Measurements from ENCODE around the gene CD99.

The CD99 gene, protein sequence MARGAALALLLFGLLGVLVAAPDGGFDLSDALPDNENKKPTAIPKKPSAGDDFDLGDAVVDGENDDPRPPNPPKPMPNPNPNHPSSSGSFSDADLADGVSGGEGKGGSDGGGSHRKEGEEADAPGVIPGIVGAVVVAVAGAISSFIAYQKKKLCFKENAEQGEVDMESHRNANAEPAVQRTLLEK

DNA sequence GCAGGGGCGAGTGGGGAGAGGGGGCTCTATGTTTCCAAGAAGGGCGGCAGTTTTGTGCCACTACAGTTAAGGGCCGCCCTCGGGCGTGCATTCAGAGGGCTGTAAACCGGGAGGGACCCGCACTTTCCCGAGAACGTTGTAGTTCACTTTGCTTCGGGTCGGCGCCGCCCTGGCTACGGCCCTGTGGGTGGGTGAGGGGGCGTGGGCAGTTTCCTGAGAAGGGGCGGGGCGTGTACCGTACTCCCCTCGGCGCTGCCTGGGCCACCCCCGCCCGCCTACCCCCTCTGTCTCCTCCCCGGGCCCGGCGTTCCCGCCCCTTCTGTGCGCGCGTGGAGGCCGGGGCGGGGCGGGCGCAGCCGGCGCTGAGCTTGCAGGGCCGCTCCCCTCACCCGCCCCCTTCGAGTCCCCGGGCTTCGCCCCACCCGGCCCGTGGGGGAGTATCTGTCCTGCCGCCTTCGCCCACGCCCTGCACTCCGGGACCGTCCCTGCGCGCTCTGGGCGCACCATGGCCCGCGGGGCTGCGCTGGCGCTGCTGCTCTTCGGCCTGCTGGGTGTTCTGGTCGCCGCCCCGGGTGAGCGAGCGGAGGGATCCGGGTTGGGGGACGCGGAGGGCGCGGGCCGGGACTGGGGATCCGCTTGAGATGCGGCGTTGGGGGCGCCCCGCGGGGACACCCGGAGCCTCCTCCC lies at the start of gene CD99:
TSS of gene CD99 (plus strand) at position 440 of the 687 bp plus-strand sequence. CDS start at position 506, 66 bp downstream.
- in situ Hi-C loops (cut with MboI; ENCODE audit: low sequenced_read_pairs), result no loop called here

DNA sequence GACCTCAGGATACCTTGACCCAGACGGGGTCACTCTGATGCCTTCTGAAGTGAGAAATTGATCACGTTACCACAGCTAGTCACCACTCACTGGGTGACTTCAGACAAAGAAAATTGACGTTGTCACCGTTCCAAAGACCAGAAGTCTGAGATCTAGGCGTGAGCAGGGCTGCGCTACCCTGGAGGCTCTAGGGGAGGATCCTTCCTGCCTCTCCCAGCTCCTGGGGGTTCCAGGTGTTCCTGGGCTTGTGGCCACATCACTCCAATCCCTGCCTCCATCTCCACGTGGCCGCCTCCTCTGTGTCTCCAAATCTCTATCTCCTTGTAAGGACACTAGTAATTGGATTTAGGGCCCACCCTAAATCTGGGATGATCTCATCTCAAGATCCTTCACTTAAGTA lies 48.9 kb upstream of the CD99 start:
- in situ Hi-C loops (cut with MboI; ENCODE audit: low sequenced_read_pairs), result loop anchor here (25.0 kb wide), 1 partner anchor 170 kb away; no protein-coding TSS in a partner anchor

DNA sequence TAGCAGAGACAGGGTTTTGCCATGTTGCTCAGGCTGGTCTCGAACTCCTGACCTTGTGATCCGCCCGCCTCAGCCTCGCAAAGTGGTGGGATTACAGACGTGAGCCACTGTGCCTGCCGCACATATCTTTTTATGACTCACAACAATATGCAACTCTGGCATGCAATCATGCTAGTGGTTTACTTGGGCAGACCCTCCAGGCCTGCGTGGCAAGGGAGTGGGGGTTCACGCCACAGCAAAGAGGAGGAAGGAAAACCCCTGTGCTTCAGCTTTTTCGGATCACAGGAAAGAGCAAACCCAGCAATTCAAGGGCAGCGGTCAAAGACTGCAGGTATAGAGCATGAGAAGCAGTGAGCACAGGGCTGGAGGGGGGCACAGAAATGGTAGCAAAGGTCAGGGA lies 48.3 kb upstream of the CD99 start:
- in situ Hi-C loops (cut with MboI; ENCODE audit: low sequenced_read_pairs), result loop anchor here (25.0 kb wide), 1 partner anchor 170 kb away; no protein-coding TSS in a partner anchor

DNA sequence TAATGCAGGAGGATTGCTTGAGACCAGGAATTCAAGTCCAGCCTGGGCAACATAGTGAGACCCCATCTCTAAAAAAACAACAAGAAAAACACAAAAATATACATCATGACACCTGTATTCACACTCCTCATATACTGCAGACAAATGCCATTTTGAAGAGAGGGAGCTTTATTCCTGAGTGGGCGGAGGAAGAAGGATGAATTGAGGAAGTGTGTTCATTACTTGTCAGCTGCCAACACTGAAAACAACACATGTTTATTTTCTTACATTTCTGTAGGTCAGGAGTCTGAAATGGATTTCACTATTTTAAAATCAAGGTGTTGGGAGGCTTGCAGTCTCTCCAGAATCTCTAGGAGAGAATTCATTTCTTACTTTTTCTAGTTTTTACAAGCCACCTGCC lies 47.2 kb upstream of the CD99 start:
- in situ Hi-C loops (cut with MboI; ENCODE audit: low sequenced_read_pairs), result loop anchor here (25.0 kb wide), 1 partner anchor 168 kb away; no protein-coding TSS in a partner anchor

DNA sequence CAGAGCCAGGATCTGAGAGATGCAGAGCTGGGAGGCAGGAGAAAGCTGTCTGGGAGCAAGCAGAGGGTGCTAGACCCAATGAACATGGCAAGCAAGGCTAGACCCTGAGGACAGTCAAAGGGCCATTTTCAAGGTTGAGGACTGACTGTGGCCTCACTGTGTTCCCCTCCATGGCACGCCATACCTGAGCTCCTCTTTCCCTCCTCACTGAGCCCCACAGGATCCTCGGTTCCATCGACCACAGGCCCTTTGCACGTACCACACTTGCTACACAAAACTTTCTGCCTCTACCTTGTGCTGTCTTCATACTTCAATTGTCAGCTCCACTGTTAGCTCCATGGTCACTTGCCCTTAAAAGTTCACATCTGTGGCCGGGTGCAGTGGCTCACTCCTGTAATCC lies 45.5 kb upstream of the CD99 start:
- in situ Hi-C loops (cut with MboI; ENCODE audit: low sequenced_read_pairs), result loop anchor here (25.0 kb wide), 1 partner anchor 167 kb away; no protein-coding TSS in a partner anchor

DNA sequence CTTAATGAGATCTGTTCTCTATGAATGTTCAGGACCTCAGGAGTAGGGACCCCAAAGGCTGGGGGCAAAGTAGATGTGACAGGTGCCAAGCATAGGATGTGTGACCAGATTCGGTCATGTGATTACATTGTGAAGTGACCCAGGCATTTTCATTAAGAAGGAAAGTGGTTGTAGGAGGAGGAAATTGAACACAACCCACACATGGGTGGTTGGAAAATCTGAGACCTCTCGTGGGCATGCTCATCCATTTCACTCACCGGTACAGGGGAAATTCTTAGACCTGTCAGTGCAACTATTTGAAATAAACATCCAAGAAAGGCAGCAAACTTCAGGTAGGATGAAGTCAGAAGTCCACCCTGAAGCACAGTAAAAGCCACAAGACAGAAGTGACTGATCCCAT lies 43.5 kb upstream of the CD99 start:
- in situ Hi-C loops (cut with MboI; ENCODE audit: low sequenced_read_pairs), result loop anchor here (25.0 kb wide), 1 partner anchor 165 kb away; no protein-coding TSS in a partner anchor

DNA sequence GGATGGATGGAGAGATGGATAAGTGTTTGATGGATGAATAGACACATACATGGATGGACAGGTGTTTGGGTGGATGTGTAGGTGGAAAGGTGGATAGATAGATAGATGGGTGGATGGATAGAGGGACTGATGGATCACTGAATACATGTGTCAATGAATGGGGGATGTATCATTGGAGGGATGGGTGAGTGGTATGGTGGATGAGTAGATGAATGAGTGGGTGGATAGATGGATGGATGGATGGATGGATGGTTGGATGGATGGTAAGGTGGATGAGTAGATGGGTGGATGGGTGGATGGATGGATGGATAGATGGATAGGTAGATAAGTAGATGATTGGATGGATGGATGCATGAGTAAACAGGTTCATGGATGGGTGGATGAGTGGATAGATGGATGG lies 41.1 kb upstream of the CD99 start:
- in situ Hi-C loops (cut with MboI; ENCODE audit: low sequenced_read_pairs), result no loop called here

DNA sequence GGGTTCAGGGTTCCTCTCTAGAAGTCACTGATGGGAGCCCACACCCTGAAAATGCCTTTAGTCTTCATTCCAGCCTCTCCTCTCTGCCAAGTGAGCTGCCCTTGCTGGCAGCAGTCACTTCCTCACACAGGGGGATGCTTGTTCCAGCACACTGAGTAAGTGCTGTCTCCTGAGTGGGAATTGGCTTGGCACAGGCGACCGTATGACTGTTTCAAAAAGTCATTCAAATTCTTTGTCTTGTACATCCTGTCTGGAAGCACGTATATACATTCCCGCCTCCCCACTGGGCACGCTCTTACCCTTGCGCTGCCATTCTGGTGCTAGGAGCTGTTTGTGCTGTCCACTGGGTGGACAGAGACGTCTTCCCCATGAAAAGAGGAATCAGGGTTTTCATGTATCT lies 40.2 kb upstream of the CD99 start:
- in situ Hi-C loops (cut with MboI; ENCODE audit: low sequenced_read_pairs), result no loop called here

DNA sequence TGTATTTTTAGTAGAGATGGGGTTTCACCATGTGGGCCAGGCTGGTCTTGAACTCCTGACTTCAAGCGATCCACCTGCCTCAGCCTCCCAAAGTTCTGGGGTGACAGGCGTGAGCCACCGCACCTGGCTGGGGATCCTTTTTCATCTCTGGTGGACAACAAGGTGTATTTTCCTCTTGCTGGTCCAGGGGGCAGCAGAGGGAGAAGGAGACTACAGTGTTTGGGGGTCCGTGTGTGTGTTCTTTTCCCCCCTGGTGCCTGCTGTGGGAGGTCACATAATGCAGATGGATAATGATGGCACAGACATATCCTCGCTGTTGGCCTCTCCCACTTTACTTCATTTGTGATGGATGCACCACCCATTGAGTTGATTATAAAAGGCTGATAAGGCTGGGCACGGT lies 39.0 kb upstream of the CD99 start:
- in situ Hi-C loops (cut with MboI; ENCODE audit: low sequenced_read_pairs), result no loop called here

DNA sequence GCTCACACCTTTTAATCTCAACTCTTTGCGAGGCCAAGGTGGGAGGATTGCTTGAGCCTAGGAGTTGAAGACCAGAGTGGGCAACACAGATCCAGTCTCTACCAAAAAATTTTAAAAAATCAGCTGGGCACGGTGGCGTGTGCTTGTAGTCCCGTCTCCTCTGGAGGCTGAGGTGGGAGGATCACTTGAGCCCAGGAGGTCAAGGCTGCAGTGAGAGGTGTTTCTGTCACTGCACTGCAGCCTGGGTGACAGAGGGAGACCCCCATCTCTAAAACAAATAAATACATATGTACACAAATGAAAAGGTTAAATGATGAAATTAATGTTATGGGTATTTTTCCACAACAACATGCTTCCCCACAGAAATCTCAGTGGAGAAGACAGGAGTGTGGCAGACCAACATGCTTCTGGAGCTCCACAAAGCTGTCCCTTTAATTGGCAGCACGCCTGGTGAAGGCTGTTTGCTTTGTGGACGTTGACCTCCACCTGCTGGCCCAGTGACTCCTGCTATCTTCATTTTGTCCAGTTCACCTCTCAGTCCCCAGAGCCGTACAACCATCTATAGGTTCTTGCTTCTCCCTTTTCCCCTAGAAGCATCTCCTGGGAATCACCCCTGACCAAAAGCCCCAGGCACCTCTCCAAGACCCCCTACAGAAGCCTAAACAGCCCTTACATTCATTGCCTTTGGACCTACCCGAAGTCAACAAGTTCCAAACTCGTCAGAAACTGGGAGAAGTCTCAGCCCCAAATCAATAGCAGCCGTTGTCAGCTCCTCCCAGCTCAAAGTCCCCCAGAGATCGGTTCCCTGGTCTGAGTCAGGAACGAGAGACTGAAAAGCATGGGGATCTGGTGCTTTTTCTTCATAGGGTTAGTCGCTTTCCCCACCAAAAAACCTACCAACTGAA lies 36.4 kb upstream of the CD99 start:
- in situ Hi-C loops (cut with MboI; ENCODE audit: low sequenced_read_pairs), result no loop called here

DNA sequence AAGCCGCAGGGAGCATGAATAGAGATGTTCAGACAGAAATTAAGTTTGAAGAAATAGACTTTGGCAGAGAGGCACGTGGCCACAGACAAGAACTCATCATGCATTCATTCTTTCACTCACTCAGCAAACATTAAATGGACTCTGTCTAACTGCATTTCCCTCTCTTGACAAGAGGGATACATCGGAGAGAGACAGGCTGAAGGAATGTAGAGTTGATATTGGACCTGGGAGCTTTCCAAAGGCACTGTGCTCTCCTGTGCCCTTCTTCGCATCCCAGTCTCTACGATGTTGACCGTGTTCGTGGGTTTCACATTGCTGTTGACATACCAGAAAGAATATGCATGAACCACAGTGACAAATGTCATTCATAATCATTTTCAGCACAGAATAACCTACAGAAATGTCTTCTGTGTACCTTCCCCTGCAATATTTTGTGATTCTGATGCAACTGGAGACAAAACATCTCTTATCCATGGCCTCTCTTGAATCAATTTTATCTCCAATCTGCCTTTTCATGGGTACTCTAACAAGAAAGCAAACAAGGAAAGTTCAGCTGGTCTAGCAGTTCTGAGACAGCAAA lies 34.7 kb upstream of the CD99 start:
- in situ Hi-C loops (cut with MboI; ENCODE audit: low sequenced_read_pairs), result no loop called here

DNA sequence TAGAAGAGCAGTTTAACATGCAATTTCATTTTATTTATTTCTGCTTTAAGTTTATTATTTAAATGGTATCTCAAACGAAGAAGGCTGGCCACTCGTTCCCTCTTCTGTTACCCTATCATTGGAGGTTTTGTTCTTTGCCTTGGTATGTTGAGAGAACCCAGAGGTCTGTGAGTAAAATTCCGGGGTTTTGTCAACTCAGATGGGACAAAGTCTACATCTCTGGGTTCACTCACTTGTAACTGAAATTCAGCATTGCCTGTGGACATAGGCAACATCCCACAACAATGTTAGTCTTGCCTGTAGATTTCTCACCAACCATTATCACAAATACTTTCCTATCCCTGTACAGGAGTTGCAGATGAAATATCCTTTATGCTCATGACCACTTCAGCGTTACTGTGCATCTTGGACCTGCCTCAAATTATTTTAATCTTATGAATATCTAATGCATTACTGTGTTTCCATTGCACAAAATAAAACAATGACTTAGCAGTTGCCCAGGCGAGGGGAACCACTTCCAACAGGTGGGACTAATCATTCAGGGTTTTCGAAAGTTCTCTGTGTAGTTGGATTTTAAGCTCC lies 33.5 kb upstream of the CD99 start:
- in situ Hi-C loops (cut with MboI; ENCODE audit: low sequenced_read_pairs), result no loop called here

DNA sequence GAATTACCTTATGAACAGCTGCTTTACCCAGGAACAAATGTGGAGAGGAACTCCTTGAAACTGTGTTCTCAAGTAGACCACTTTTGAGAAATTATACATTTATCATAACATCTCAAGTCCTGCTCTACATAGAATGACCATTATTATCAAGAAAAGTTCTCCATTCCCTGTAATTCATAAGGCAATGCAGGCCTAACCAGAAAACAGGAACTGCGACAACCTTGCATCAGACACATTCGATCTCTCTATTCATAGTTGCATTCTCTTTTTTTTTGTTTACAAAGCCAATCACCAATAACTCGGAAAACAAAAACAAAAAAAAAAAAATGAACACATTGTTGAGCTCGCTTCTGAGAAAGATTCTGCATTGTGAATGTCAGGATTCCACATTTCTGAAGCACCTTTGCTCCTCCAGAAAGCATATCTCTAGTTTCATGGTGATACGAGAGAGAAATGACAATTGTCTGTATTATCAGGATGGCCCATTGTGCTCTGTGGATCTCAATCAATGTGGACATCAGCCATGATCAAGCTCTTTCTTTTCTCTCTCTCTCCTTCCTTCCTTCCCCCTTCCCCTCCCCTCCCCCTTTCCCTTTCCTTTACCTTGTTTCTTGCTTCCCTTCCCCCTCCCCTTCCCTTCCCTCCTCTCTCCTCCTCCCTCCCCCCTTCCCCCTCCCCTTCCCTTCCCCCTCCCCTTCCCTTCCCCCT lies 32.4 kb upstream of the CD99 start:
- in situ Hi-C loops (cut with MboI; ENCODE audit: low sequenced_read_pairs), result no loop called here

DNA sequence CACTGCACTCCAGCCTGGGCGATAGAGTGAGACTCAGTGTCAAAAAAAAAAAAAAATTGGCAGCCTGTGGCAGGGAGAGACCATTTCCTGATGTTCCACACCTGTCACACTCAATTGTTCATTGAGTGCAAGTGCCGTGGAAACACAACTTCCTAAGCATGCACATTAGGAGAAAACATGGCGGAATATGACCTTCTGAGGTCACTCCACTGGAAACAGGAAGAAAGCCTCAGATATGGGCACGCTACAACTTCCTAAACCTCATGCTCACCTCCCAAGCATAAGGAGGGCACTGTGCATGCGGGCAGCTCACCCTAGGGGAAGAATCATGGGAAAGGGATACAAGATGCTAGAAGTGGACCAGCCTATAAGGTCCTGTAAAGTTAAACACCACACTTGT lies 28.5 kb upstream of the CD99 start:
- in situ Hi-C loops (cut with MboI; ENCODE audit: low sequenced_read_pairs), result no loop called here

DNA sequence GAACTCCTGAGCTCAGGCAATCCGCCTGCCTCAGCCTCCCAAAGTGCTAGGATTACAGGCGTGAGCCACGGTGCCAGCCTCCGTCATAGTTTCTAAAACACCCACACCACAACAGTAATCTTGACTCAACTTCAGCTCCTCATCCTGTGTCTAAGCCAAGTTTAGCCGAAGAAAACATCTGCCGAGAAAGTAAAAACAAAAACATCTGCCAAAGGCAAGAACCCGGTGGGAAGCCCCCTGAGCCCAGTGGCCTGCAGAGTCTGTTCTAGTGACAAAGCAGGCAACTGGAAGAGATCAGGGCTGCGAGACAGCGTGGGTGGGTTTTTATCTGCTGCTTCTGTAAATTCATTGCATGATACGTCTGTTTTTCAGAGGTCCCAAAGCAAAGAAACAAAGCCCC lies 26.6 kb upstream of the CD99 start:
- in situ Hi-C loops (cut with MboI; ENCODE audit: low sequenced_read_pairs), result no loop called here

DNA sequence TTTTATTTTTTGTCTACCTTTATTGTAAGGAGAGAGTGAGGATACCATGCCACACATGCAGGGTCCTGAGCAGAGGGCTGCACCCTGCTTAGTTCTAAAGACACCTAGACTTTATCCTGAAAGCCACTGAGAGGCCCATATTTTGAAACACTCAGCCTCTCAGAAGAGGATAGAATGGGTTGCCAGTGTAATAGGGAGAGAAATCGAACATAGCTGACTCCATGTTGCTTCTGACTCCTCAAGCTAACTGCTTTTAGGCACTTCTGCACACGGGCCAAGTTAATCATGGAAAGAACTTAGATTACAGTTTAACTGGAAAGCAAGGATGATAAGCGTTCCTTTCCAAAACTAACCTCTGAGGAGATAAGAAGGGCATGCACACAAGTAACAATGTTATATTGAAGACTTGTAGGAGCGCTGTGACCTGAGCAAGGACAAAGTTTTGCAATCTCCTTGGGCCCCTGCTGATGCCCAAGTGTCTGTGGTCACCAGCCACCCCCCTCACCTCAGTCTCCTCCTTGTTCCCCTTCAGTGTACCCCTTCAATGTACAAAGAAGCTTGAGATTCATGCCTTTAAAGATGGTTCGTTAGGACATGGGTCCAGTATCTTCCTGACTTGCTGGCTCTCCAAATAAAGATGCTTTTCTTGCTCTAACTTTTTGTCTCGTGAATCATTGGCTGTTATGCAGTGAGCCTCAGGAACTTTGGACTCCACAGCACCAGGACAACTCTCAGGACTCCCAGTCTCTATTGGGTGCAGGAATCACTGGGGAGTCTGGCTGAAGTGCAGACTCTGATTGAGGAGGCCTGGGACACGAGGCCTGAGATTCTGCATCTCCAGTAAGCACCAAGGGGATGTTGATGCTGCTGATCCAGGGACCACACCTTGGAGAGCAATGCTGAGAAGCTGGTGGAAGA lies 25.4 kb upstream of the CD99 start:
- in situ Hi-C loops (cut with MboI; ENCODE audit: low sequenced_read_pairs), result no loop called here

DNA sequence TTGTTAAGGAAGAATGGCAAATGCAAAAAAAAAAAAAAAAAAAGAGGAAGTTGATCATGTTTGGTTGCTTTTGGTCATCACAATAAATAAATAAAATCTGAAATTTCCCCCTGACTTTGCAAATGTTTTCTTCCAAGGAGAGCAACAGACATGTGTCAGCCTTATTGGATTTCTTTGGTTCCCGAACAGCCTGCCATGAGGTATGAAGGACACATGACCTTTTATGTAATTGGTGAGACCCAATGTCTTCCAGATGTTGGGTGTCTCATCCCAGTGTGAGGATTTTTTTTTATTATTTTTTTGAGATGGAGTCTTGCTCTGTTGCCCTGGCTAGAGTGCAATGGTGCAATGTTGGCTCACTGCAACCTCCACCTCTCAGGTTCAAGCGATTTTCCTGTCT lies 24.6 kb upstream of the CD99 start:
- in situ Hi-C loops (cut with MboI; ENCODE audit: low sequenced_read_pairs), result no loop called here

DNA sequence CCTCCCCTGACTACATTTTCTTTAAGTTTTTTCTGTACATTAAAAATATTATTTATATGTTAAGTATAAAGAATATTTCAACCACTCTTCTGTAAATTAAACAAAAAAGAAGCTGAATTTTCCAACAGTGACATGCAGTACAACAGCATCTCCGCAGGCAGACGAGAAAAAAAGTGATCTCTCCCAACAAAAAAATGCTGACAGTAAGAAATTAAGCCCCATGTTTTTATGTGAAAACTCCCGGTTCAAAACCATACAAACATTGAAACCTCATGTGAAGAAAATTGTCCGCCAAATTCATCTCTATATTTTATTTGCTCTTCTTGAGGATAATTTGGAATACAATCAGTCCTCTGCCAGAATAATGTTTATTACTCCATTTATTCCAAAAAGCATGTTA lies 20.1 kb upstream of the CD99 start:
- in situ Hi-C loops (cut with MboI; ENCODE audit: low sequenced_read_pairs), result no loop called here

DNA sequence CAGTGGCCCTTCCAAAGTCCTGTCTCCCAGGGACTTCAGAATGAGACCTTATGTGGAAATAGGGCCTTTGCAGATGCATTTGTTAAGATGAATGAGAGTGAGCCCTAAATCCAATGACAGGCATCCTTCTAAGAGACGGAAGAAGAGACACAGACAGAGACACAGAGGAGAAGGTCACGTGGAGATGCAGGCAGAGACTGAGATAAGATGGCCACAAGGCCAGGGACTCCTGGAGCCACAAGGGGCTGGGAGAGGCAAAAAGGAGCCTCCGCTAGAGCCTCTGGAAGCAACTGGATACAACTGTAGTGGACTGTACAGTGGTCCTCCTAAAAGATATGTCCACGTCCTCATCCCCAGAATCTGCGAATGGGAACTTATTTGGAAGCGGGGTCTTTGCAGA lies 19.0 kb upstream of the CD99 start:
- in situ Hi-C loops (cut with MboI; ENCODE audit: low sequenced_read_pairs), result no loop called here
